HUDEP-2 (cell line): ENCODE data around the gene SAMD5.

Experiments used
- DNase-seq, 76 experiments: peaks; one replicate each; lab custom pipeline; 2025; ENCODE audit not compliant: unreplicated experiment in 76 of 76; lab: John Stamatoyannopoulos, UW

The SAMD5 gene

GRCh38 chr6:147508042-147508865 is at the start of gene SAMD5:
Gene SAMD5, plus strand, starts transcription at chr6:147508690. Its CDS starts 239 bp downstream, at chr6:147508929.
- peak in 66 of 76 experiments; percentile 24 to 87 (median 66) for DNase-seq

DNA sequence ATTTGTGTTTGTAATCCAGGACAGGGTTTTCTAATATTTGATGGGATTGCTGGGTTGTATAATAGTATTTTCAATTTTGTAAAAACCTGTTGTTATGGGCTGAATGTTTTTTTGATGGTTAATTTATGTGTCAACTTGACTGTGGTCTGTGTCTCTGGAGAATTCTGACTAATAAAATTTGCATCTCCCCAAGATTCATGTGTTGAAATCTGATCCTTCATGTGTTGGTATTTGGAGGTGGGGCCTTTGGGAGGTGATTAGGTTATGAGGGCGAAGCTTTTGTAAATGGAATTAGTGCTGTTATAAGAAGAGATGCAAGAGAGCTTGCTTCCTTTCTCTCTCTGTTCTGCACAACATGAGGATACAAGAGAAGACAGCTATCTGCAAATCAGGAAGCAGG is 48.7 kb upstream of the SAMD5 start:
- no peak for DNase-seq

- DNase-seq: no peak
Measured at GRCh38 chr6:147463651-147464050, 44.8 kb upstream of the SAMD5 start.

GRCh38 chr6:147467428-147467827 is 41.1 kb upstream of the SAMD5 start:
- DNase-seq: no peak

- no peak for DNase-seq
Measured at GRCh38 chr6:147467886-147468285, 40.6 kb upstream of the SAMD5 start.

GRCh38 chr6:147468634-147469033 is 39.9 kb upstream of the SAMD5 start:
- DNase-seq: no peak

DNA sequence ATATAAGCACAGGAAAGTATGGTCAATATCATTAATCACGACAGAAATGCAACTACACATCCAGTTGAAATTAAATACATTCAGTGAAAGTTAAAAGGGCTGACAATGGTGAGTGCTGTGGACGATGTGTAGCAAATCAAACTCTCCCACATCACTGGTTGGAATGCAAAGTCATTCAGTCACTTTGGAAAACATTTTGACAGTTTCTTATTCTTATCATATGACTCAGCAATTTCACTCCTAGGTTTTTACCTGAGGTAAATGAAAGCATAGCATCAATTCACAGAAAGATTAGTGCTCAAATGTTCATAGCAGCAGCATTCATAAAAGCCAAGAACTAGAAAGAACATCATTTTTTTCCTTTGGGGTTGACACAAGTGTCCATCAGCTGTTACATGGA is 28.6 kb upstream of the SAMD5 start:
- DNase-seq: no peak

DNA sequence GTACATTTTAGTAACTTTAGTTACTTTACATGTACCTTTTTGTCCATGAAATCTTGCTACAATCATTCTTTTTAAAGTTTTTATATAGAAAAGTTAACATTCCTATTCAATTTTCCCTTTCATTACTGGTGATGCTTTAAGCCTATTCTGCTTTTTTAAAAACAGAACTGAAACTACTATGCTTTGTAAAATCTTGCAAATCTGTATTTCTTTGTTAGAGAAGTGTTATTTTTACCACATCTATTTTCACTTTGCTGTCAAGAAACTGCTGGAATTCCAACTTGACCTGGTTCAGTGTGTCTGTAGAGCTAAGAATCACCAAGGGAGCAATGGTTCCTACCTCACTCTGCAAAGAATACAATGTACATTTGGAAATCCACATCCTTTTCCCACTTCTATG is 21.8 kb upstream of the SAMD5 start:
- DNase-seq: no peak

GRCh38 chr6:147497472-147497871 is 11.0 kb upstream of the SAMD5 start:
- no peak for DNase-seq

DNA sequence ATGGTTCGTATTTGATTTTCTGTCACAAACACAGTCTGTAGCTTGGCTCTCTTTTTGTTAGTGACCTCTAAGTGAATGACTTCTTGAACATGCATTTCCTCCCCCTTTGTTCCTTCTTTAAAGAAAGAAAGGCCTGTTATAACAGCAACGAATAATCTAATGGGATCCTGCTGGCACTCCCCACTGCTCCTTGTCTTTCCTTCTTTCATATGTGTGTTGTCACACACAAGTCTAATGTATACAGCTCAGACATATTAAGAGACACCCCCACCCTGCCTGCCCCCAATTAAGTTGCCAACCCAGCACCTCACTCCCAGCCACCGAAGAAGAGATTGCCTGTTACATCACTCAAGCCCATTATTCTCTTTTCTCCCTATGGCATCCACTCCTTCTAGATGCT is 4.9 kb upstream of the SAMD5 start:
- no peak for DNase-seq

GRCh38 chr6:147504848-147505247 is 3.6 kb upstream of the SAMD5 start:
- DNase-seq: no peak

DNA sequence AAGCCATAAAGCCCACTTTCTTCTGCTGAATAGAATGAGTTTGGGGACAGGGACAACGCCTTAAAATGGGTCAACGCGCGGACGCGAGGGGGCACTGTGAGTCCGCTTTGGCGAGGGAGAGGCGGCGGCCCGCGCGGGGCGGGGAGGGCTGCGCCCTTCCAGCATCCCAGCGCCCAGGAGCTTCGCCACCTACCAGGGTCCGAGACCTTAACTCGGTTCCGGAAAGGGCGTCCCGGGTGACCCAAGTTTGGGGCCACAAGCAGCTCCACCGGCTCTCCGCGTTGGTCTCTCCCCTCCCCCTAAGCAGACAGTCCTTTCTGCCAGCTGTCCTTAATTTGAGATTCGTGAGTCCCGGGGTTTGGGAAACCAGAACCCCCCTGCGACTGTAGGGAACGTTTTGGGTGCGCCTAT is 1.8 kb upstream of the SAMD5 start:
- DNase-seq: peak in 65 of 76 experiments; percentile 20 to 88 (median 63)

DNA sequence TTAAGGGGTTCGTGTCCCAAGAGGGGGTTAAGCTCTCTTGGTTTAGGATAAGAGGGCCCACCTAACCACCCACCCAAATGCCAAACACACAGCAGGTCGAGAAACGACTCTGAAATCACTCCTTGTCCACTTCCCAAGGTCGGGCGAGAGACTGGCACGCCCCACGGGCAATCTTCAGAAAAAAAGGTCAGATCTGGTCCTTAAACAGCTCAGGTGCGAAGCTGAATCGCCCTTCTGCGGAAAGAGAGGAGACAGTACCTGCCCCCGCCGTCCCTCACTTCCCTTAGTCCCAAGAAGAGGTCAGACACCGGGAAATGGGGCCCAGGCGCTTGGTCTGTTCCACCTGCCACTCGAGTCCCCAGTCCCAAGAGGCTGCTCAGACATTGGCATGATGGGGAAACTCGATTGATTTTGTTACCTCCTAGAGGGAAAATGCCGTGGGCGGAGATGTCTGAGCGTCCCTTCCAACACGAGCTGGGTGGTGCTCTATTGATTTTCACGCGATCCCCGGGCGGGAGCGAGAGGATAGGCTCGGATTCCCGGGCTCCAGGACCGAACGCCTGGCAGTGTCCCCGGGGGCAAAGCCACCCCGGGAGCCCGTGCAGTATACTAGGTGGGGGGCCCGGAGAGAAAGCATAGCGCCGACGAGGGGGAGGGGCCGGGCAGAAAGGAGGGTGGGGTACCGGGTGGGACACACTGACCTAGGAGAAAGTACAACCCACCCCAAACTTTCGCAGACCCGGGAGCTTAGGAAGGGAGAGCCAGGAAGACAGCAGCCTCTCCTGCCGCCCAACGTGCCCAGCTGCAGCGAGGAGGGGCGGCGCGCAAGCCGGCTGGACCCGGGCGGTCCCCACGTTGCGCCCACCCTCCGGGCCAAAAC is 1.1 kb upstream of the SAMD5 start:
- DNase-seq: peak in 10 of 76 experiments; percentile 7 to 44 (median 22)

- peak in 14 of 76 experiments; percentile 13 to 69 (median 39) for DNase-seq
Measured at GRCh38 chr6:147508866-147509608, 547 bp downstream of the SAMD5 start.

GRCh38 chr6:147509891-147510290 is 1.4 kb downstream of the SAMD5 start:
- peak in 20 of 76 experiments; percentile 10 to 63 (median 32) for DNase-seq

DNA sequence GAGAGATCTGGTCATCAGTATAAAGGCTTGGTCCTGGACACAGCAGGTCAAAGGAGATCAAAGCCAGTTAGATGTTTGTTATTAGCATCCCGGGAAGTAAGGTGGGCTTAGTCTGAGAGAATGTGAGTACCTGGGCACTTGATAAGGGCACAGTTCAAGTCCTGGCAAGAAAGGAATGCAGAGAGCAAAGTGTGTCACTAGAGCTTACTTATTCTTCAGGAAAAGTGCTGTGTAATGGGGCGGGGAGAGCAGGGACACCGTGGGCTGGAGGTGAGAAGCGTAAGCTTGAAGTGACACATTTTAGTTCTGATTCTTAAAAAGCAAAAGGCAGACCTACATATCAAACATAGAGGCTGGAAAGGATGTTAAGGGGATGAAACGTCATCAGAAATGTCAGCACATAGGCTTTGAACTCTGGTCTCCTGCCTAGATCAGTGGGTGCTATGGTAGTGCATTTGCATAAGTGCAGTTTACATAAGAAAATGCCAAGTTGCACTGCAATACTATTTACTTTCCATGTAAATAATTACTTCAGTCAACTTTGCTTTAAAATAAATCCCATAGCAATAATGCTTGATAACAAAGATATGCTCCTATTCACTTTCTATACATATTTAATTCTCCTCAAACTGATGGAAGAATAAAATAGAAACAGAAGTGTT is 2.6 kb downstream of the SAMD5 start:
- peak in 10 of 76 experiments; percentile 9 to 44 (median 21) for DNase-seq

- DNase-seq: no peak
Measured at GRCh38 chr6:147514831-147515230, 6.3 kb downstream of the SAMD5 start.

DNA sequence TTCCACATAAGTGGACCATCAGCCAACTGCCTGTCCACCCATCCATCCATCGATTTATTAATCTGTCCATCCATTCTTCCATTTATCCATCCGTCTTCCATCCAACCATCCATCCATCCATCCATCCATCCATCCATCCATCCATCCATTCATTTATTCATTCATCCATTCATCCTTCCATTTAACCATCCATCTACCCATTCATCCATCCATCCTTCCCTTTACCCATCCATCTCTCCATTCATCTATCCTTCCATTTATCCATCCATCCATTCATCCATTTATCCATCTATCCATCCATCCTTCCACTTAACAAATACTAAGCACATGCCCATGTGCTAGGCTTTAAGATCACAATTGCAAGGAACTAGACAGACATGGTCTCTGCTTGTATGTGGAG is 6.8 kb downstream of the SAMD5 start:
- no peak for DNase-seq

GRCh38 chr6:147522597-147522996 is 14.1 kb downstream of the SAMD5 start:
- DNase-seq: no peak

DNA sequence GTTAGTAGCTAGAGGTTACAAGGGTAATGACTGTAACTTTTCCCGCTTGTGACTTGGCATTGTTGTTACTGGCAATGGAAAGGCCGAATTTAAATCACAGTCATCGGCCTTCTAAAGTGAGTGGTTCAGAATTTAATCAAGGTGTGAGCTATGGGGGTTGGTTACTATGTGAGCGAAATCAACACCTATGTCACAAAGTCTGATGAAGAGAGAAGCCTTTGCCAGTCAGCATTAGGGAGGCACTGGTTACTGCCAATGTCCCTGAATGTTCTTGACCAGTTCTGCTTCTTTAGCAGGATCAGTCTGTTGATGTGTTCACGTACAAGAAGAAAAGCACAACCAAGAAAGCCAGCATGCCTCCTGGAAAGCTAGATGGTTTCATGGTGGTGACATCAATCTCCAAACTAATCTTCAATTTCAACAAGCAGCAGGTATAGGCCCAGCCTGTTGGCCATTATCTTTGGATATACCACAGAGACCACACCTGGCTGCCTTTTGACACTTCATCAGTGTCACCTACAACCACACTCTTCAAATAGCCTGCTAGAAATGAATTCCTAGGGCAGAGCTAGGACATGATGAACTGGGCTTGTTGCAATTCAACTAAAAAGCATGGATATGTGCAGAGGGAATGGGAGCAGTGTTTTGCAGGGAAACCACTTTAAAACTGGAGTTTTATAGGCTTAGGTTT is 17.2 kb downstream of the SAMD5 start:
- DNase-seq: no peak
